ENCODE measurements around the gene CCNL1.

Gene CCNL1

GRCh38 chr3:157159037-157159761 is 748 bp downstream of the CCNL1 start:
- TF ChIP-seq, protein P1, sequence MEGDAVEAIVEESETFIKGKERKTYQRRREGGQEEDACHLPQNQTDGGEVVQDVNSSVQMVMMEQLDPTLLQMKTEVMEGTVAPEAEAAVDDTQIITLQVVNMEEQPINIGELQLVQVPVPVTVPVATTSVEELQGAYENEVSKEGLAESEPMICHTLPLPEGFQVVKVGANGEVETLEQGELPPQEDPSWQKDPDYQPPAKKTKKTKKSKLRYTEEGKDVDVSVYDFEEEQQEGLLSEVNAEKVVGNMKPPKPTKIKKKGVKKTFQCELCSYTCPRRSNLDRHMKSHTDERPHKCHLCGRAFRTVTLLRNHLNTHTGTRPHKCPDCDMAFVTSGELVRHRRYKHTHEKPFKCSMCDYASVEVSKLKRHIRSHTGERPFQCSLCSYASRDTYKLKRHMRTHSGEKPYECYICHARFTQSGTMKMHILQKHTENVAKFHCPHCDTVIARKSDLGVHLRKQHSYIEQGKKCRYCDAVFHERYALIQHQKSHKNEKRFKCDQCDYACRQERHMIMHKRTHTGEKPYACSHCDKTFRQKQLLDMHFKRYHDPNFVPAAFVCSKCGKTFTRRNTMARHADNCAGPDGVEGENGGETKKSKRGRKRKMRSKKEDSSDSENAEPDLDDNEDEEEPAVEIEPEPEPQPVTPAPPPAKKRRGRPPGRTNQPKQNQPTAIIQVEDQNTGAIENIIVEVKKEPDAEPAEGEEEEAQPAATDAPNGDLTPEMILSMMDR (IDR thresholded peaks at IDR 0.05; ENCODE audit: low read depth, low read length, missing control alignments): no peak
- peak overlapping the region; percentile 99 for H3K4me3 ChIP-seq (ENCODE audit: low read depth, low read length)
- DNase-seq (ENCODE audit: low read depth): no peak
- in situ Hi-C loops (cut with HindIII; ENCODE audit: low sequenced_read_pairs): no loop called here

GRCh38 chr3:157157836-157158235 is 2.1 kb downstream of the CCNL1 start:
- TF ChIP-seq, protein P1 (IDR thresholded peaks at IDR 0.05; ENCODE audit: low read depth, low read length, missing control alignments): no peak
- peak overlapping the region; percentile 99 for H3K4me3 ChIP-seq (ENCODE audit: low read depth, low read length)
- in situ Hi-C loops (cut with HindIII; ENCODE audit: low sequenced_read_pairs): no loop called here

GRCh38 chr3:157156837-157157635 is 2.9 kb downstream of the CCNL1 start:
- in situ Hi-C loops (cut with HindIII; ENCODE audit: low sequenced_read_pairs): no loop called here
- peak overlapping the region; percentile 99 for H3K4me3 ChIP-seq (ENCODE audit: low read depth, low read length)
- TF ChIP-seq, protein P1 (IDR thresholded peaks at IDR 0.05; ENCODE audit: low read depth, low read length, missing control alignments): no peak
- DNase-seq (ENCODE audit: low read depth): no peak

More at GRCh38 chr3:157157836-157158235, 2.1 kb downstream of the CCNL1 start:
- no peak for DNase-seq (ENCODE audit: low read depth)

GRCh38 chr3:157155591-157155990 is 4.4 kb downstream of the CCNL1 start:
- DNase-seq (ENCODE audit: low read depth): no peak
- in situ Hi-C loops (cut with HindIII; ENCODE audit: low sequenced_read_pairs): no loop called here
- TF ChIP-seq, protein P1 (IDR thresholded peaks at IDR 0.05; ENCODE audit: low read depth, low read length, missing control alignments): no peak
- H3K4me3 ChIP-seq (ENCODE audit: low read depth, low read length): no peak overlapping the region

GRCh38 chr3:157154563-157155330 is 5.2 kb downstream of the CCNL1 start:
- TF ChIP-seq, protein P1 (IDR thresholded peaks at IDR 0.05; ENCODE audit: low read depth, low read length, missing control alignments): no peak
- no peak overlapping the region for H3K4me3 ChIP-seq (ENCODE audit: low read depth, low read length)
- DNase-seq (ENCODE audit: low read depth): no peak
- in situ Hi-C loops (cut with HindIII; ENCODE audit: low sequenced_read_pairs): no loop called here

GRCh38 chr3:157152930-157153329 is 7.0 kb downstream of the CCNL1 start:
- no peak for DNase-seq (ENCODE audit: low read depth)
- TF ChIP-seq, protein P1 (IDR thresholded peaks at IDR 0.05; ENCODE audit: low read depth, low read length, missing control alignments): no peak
- H3K4me3 ChIP-seq (ENCODE audit: low read depth, low read length): no peak overlapping the region
- in situ Hi-C loops (cut with HindIII; ENCODE audit: low sequenced_read_pairs): no loop called here

Data from astrocyte of the cerebellum (primary cell).